Amniotic stem cell (primary cell): ENCODE measurements around the gene TRAFD1.
"Not testable (repeated sequence)": the region's sequence is repeated elsewhere in the genome, so short reads cannot be mapped to it uniquely, and the experiment has no call there.

ENCODE experiments used
- DNase-seq: peaks from one replicate; lab custom pipeline; 2025; lab: John Stamatoyannopoulos, UW

Gene TRAFD1

DNA sequence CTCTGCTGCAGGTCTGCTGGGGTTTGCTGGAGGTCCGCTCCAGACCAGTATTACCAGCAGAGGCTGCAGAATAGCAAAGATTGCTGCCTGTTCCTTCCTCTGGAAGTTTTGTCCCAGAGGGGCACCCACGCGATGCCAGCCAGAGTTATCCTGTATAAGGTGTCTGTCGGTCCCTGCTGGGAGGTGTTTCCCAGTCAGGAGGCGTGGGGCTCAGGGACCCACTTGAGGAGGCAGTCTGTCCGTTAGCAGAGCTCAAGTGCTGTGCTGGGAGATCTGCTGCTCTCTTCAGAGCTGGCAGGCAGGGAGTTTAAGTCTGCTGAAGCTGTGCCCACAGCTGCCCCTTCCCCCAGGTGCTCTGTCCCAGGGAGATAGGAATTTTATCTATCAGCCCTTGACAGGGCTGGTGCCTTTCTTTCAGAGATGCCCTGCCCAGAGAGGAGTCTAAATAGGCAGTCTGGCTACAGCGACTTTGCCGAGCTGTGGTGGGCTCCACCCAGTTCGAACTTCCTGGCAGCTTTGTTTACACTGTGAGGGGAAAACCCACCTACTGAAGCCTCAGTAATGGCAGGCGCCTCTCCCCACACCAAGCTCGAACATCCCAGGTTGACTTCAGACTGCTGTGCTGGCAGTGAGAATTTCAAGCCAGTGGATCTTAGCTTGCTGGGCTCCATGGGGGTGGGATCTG lies 33.2 kb downstream of the TRAFD1 start:
- not testable (repeated sequence) for DNase-seq

DNA sequence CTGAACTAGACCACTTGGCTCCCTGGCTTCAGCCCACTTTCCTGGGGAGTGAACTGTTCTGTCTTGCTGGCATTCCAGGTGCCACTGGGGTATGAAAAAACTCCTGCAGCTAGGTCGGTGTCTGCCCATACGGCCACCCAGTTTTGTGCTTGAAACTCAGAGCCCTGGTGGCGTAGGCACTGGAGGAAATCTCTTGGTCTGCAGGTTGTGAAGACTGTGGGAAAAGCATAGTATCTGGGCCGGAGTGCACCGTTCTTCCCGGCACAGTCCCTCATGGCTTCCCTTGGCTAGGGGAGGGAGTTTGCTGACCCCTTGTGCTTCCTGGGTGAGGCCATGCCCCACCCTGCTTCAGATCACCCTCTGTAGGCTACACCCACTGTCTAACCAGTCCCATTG lies 33.8 kb downstream of the TRAFD1 start:
- DNase-seq = no peak

DNA sequence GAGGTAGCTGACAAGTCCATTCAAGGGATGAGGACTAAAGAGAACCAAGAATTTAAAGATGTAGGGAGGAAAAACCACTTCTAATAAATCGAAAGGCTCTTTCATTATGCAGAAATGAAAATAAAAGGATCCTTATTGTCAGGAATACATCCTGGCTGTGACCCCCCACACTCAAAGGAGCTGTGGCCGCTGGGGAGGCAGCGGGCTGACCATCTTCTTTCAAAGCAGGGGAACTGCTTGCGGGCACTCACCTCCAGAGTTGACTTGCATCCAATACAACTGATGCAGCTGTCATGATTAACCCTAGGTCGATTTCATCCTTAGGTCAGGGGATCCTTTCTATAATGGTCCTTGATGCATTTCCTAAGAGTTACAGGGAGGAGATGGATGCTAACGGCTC lies 35.3 kb downstream of the TRAFD1 start:
- DNase-seq = no peak

DNA sequence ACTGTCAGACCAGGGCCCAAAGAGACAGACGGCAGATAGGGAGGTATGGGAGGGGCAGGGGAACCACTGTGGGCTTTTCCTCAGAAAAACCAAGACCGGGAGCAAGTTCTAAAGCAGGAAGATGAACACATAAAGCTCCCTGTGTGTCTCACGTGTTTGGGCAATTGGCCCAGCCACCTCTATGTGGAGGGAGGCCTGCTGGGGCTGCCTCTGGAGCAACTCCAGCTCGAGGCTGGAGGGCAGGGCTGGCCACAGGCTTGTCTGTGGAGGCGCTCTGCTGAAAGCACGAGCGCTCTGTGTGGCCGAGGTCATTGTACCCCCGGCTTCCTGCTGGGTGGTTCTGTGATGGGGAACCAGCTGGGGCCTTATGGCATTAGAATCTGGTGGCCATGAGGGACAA lies 36.4 kb downstream of the TRAFD1 start:
- DNase-seq = no peak

DNA sequence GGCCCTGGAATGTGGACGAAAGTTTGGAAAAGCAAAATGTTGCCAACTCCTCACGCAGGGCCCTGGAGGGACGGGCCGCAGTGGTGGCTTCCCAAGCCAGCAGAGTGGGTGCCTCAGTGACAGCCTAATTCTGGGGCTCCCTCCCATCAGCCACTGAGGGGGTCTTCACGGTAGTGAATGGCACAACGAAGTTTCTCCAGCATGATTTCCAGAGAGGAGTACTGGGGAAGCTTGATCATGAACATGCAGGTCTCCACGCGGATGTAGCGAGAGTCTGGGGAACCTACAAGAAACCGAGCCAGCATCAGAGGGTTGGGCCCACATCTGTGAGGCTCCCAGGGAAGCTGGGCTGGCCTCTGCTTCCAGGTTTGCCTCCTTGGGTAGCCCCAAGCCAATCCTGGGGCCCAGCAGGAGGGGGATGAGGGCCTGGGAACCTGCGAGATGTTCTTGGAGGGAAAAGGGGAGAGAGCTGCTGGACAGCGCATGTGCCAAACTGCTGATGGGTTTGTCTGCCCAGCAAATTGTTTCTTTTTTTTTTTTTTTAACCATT lies 37.0 kb downstream of the TRAFD1 start:
- DNase-seq = no peak

DNA sequence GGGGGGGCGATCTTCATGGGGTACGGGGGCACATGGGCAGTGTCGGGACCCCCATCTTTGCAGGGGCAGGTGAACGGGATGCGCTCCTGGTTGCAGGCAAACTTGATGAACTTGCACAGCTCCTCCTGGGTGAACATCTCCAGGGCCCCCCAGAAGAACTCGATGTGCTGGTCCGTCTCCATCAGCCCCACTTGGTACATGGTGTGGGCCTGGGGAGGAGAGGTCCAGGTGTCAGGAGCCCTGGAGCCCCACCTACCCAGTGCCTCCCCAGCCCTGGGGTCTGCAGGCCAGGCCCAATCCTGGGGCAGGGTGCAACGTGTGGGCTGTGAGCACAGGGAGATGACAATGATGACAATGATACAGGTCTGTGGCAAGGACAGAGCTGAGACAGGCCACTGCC lies 37.7 kb downstream of the TRAFD1 start:
- no peak for DNase-seq

DNA sequence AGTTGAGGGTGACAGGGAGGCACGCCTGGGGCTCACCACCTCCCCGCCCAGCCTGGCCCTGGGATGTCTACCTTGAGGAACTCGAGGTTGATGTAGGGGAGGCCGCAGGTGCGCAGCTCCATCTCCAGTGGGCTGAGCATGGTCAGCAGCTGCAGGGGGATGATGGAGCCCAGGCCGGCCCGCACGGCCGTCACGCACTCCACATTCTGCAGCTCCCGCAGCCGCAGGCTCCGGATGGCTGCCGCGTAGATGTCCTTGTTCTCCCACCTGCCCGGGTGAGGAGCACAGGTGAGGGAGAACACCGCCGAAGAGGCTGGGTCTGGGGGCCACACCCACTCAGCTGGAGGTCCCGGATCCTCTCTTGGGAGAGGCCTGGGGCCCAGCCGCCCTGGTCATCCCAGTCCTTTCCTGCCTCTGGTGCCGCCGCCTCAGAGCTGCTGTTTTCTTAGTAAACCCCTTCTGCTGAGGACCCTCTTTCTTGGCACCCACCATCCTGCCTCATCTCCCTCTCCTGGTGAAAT lies 38.2 kb downstream of the TRAFD1 start:
- no peak for DNase-seq

DNA sequence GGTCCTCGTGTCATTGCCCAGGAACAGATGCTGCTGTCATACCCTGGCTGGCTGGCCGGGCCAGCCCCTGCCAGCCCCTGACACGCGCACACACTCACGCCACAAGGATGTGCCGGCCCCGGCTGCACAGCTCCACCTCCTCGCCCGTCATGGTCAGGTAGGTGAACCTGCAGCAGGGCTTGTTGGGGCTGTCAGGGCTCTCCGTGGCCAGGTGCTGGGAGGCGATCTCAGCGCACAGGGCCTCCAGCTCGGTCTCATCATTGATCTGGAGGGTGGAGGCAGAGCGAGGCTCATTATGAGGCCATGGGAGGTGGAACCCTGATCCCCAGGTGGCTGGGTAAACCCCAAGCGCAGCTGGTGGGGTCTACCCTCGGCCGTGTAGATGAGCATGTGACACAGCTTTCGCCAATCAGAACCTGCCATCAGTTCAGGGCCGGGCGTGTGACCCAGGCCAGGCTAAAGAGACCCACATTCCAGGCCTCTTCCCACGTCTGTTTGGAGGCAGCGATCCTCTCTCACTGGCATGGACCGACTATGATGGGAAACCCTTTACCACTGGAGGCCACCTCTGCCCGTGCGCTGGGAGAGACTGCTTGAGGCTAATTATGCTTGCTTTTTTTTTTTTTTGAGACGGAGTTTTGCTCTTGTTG lies 38.8 kb downstream of the TRAFD1 start:
- no peak for DNase-seq

DNA sequence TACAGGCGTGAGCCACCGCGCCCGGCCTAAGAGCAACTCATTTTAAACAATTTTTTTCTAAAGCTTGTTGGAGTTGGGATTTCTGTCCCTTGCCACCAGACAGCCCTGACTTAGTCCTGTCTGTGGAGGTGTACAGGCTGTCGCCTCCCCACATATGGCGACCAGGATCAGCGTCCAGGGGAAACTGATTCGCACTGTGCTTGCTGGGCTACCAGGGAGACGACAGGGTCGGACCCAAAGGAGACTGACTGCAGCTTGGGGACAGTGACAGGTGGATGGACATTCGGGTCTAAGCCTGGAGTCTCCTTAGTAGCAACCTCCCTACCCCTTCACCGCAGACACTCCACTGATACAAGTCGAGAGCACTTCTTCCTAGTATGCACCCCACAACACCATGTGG lies 40.3 kb downstream of the TRAFD1 start:
- DNase-seq = no peak

DNA sequence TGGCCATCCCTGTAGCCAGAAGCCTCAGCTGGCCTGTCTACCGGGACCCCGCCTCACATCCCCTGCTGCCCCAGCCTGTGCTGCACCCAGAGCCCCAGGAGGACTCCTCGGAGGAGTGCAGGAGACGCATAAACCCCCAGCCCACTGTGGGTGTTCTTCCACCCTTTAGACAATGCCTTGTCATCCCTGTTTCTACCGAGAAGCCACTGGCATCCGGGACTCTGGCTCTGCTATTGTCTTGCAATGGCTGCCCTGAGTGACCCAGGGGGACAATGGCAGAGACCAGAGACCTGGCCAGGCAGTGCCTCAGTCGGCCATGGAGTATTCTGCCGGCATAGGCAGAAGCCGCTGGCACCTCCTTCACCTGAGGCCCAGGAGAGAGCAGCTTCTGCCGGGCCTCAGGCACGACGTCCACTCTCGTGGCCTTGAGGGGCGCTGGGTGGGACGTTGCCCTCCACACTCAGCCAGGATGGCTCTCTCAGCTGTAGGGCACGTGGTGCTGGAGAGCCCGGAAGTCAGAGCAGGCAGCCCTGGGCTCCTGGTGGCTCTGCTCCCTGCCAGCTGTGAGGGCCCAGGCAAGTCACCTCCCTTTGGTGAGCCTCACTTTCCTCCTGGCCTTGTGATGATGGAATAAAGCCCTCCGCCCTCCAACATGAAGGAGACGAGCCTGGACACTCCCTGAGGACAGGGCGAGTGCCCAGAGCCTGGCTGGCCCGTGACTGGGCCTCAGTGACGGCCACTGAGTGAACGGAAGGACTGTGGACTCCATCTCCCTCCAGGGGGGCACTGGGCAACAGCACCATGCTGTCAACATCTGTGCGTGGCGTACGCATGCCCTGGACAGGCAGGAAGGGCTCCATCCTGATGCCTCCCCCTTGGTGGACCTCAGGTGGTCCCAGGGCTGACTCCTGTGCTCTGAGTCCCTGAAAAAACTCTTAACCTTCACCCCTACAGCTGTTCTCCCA lies 41.0 kb downstream of the TRAFD1 start:
- no peak for DNase-seq

DNA sequence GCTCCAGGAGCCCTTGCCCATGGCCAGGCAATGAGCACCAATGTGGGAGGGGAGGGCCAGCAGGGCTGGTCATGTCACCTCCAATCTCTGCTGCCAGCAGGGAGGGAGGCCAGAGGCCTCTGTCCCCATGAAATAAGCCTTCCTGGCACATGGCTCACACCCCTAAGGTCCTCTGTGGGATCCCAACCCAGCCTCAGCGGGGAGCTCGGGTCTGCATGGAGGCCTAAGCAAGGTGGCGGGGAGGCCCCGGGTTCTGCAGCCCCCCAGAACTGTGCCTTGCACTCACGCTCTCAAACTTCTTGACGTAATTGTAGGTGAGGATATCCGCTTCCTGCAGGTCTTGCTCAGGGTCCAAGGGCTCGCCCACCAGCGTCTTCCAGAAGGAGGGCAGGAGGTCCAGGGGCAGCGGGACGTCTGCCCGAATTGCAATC lies 41.7 kb downstream of the TRAFD1 start:
- no peak for DNase-seq

DNA sequence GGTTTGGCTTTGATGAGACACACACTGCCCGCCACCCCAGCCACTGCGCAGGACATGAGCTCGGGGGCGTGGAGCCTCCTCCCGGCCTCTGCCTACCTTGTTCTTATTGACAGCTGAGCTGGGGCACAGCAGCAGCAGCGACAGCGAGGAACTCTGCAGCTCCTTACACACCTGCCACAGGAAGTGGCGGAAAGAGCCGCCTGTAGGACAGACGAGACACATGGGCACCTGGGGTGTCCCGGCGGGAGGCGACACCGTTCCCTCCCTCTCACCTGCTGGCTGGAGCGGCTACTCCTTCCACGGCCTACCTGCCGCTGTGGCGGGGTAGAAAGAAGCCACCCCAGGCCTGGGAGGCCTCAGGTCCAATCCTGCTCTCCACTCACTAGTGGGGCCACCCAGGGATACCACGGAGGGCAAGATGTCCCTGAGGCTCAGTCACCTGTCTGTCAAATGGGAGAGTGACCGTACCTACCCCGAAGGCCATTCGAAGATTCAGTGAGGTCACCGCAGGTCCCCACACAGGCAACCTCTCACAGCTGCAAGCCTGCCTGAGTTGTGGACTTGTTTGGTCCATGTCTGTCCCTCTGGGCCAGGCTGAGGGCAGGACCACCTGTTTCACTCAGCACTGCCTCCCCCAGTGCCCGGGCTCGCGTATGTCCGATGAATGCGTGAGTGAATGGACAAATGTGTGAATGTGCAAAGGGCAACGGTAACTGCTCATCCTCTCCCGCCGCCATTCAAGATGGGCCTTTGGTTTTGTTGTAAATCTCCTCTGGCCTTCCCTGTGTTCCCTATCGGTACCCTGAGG lies 42.6 kb downstream of the TRAFD1 start:
- no peak for DNase-seq

DNA sequence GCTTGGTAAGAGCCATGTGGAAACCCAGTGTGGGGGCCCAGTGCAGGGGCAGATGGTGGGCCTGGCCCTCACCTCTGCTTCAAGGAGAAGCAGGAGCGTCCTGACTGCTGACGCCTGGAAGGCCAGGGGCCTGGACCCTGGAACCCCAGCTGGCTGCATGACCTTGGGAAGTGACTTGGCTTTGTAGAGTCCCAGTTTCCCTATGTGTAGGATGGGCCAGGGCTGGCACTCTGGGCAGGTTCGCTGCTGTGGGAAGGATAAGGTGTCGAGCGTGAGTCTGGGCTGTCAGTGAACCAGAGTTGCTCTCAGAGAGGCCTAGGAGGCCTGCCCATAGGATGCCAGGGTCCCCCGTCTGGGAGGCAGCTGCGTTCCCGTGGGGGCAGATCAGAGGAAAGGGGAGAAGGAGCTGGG lies 43.2 kb downstream of the TRAFD1 start:
- no peak for DNase-seq

DNA sequence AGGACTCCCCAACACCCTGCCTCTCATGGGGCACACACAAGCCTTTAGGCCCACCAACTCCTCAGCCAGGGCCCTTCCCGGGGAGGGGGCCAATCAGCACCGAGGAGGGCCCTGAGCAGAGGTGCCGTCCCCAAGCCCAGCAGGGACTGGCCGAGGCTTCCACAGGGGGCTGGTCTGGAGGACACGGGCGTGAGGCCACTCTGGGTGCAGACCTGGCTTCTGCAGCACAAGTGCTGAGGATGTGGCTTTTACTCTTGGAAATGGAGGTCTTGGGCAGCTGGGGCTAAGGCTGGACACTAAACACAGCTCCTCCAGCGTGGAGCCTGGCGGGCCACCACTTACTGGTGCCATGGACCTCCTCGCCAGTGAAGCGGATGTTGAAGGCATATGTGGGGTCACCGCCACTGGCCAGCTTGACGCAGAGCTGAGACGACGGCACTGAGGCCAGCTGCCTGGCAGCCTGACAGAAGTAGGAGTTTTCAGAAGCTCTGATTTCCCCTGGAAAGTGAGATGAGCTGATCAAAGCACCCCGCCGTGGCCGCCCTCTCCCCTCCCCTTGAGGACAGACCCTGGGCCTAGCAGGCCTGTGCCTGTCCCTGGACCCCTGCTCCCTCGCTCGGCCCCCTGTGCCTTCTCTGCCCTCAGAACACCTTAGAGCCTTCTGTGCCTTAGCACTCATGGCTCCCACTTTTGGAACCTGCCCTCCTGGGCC lies 44.0 kb downstream of the TRAFD1 start:
- DNase-seq = no peak

DNA sequence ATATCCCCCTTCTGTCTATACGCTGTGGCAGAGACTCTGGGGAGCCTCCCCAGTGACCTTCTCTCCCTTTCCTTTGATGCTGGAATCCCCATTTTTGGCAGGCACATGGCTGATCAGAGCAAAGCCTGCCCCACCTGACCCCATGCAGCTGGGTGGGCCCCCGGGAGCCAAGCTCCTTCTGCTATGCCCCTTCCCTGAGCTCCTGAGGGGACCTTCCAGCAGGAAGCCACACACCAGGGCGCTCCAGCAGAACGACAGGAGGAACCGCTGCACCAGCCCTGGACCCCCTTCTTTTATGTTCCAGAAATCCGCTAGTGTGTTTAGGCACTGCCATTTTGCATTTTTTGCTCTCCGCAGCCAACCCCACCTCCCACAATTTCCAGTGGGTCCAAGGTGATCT lies 44.6 kb downstream of the TRAFD1 start:
- no peak for DNase-seq

DNA sequence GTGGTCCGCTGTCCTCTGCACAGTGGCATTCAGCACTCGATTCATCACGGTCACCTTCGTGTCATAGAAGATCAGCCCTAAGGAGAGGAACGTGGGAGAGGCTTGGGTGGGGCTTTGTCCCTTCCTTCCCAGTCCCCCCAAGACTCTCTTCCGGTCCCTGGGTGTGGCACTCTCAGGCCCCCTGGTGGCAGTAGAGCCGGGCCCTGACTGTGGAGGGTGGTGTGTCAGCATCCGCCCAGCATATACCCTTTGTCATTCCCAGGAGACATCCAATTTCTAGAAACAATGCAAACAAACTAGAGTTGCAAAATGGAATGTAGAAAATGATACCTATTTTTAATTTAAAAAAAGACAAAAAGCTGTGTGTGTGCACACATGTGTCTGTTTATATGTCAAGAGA lies 45.0 kb downstream of the TRAFD1 start:
- DNase-seq = no peak

DNA sequence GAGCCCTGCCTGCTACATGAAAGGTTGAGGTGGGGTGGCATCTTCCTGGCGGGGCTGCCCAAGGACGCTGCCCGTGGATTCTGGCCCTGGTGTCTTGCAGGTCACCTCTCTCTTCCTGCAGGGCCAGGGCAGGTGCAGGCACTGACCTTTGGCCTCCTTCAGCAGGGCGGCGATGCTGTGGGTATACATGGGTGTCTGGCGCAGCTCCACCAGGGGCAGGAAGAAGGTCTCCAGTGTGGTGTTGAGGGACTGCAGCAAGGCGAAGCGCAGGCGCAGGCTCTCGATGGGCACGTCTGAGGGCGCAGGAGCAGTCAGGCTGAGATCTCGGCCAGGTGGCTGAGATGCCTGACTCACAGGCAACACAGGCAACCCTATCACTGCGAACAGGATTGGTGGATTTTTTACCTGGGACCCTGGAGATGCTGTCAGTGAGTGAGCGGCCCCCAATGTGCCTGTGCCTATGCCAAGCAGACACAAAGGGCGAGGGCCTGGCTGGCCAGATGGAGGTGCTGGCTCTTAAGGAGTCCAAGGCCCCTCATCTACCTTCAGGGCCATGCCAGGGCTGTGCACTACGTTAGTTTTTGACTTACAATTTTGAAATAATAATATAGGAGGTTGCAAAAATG lies 45.7 kb downstream of the TRAFD1 start:
- DNase-seq = no peak

DNA sequence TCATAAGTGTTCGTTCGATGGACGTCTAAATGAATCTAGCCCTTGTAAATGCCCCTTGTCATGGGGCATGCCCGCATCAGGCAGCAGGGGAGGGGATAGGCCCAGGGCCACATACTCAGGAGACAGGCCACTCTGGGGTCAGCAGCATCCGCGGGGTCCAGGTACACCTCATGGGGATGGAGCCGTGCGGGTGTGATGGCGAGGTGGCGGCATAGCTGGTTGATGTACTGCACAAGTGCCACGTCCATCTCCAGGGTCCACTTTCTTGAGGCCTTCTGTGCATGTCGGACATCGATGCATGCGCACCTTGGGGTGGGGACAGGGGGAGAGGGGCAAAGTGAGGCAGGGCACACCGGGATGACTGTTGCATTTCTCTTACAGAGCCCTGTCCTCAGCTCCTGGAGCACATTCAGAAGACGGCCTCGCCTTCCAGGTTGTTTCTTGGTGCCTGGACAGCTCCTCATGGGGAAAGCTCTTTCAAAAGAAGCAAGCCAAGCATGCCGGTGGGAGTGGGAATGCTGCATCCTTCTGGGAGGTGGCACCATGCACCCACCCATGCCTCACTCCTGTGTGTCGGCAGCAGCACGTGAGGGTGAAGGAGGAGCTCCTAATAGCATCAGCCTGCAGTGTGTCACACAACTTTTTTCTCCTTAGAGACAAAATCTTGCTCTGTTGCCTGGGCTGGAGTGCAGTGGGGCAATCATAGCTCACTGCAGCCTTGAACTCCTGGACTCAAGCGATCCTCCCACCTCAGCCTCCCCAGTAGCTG lies 47.4 kb downstream of the TRAFD1 start:
- DNase-seq = no peak

DNA sequence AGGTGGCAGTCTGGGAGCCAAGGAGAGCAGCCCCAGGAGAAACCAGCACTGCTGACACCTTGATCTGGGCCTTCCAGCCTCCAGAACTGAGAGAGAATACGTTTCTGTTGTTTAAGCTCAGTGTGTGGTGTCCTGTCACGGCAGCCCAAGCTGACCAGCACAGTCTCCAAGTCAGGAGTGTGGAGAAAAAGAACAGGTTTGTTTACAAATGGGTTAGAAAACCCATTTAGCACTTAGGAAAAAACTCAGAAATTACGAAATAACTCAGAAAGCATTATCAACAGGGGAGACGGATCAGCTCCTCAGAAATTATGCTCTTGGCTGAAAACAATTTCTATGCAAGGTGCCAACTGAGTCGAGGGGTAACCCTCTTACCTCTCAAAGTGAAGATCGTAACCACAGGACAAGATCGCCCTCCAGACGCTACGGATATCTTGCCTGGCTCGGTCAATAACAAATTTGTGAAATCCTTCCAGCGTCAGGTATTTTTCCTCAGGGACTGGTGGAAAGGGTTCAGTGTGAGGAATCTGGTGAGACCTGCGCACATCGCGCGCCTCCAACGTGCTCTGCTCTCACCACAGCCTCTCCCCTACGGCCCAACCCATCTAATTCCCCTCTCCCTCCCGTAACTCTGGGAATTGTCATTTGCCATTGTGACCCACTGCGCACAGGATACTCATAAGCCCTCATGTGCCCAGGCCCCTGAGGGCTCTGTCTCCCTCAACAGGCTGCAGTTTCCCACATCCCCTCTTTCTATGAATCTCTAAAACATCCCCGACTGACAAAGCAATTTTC lies 50.2 kb downstream of the TRAFD1 start:
- no peak for DNase-seq
